OCI-M2 (cell line): ENCODE measurements around the gene C1orf21.

Source experiments
- DNase-seq: peaks from one replicate; lab custom pipeline; 2025; ENCODE audit not compliant: unreplicated experiment; lab: John Stamatoyannopoulos, UW

C1orf21 gene

DNA sequence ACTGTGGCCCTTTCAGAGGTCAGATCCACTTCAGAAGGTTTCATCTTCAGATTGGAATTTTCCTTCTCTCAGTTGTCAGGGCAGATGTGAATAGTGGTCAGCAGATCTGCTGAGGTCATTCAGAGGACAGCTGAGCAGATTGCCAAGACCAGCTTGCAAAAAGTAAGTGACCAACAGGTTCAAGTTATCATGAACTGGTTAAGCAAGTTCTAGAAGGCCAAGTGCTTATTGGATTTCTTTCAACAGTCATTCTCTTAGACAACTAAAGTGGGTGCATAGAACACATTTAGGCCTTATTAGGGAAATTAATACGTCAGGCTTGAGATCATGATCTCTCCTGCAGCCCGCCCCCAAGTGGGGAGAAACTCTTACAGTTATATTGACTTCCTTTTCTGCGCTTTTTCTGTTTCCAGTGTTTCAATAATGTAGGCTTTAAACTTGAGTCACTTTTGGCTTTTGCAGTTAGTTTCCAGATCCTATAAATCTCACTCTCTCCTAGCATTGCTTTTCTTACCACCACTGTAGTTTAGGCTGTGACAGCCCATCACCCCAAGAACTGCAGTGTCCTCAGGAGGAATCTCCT, 96.4 kb downstream of the C1orf21 start:
- no peak for DNase-seq

DNA sequence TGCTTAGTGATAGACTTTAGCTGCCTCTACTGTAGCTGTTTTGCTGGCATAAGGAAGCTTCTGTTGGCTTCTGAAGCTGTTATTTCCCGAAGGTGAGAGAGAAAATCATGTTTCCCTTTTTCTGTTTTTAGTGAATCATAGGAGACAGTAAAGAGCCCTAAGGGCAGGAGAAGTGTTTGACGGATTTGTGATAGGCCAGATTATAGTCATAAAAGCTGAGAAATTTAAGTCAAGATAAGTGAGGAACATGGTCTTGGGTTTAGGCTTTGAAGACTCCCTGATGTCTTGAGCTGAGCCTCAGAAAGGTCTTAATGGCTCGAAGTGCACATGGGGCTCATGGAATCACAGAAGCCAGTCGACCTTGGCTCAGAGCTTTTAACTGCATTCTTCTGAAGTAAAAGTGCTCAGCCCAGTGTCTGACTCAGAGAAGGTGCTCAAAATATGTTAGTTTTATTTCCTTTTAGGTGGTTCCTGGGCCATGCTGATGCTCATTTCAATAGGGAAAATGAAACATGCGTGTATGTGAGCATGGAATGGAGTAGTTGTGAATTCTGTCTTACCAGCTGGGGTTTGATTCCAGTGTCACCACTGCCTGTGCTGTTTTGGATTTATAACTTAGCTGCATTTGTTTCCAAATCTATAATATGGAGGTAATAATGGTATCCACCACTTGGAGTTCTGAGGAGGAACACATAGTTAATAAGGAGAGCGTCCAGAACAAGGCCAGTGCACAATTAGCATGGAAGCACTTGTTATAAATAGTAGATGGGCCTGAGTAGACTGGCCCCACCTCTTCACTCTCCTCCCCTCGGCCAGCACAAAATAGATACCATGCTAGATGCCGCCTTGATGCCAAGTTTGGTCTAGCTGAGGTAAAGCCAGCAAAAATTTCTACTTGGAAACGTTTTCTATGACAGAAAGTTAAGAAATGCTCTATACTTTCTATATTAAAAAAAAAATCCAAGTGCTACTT, 99.2 kb downstream of the C1orf21 start:
- DNase-seq = no peak

DNA sequence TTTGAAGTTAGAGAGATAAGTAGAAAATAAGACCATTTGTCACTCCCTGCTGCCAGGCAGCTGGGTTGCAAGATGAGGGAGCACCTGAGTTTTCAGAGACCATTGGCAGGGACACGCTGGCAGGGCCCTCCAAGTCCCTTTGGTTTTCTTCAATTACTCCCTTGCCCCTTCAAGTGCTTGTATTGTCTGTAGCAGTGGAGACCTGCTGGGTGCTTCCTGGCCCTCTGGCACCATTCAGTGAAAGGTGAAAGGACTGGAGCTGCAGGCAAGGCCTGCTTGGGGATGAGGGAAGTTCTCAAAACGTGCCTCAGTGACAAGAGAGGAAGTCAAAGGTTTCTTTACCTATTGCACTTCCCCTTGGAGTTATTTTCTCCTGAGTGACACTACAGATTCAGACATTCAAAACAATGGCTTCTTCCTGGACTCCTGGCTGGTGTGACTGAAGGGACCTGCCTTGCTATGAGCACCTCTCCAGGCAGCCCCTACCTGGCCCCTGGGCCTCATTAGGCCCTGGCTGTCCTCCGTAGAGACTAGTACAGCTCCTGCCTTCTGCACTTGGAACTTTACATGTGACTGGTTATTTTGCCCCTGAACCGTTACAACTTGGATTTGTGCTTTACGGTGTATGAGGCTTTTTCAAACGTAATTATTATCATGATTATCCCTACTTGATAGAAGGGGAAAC, 100.1 kb downstream of the C1orf21 start:
- no peak for DNase-seq

DNA sequence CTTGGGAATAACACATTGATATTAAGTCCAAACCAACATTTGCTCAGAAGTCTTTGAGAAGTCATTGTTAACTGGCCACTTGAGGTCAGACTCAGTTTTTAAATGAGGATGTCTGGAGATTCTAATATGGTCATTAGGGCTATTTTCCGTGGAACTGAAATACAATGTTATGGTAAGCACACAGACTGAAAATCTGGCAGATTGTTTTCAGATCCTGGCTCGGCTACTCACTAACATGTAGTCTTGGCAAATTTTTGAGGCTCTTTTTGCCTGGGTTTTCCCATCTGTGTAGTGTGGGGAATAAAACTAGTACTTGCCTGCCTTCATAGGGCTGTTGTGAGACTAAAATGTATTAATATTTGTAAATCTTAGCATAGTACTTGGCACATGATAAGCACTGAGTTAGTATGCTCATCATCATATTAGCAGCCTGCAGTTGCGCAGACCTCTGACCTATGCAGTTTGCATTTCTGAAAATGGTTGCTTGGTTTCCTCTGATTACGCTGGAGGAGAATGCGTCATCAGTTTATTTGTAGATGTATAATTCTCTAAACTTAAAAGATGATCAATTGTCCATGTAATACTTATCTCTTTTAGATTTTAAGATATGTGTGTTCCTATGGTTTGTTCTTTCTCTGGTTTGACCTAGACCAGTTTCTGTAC, 100.8 kb downstream of the C1orf21 start:
- no peak for DNase-seq

DNA sequence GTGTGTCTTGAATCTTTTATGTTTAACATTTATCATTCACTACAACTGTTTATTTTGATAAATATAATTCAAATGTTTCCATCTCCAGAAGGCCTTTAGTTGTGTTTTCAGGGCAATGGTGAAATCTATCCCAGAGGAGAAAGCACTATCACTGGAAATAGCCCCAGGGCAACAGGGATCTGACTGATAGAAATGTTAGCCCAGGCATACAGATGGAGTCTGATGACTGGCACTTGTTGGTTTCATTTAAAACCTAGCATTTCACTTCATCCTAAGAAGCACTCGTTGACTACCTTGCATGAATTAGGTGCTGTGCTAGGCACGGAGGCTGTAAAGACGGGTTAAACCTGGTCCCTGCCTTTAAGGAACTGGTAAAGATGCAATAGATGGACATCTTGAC, 103.1 kb downstream of the C1orf21 start:
- no peak for DNase-seq

DNA sequence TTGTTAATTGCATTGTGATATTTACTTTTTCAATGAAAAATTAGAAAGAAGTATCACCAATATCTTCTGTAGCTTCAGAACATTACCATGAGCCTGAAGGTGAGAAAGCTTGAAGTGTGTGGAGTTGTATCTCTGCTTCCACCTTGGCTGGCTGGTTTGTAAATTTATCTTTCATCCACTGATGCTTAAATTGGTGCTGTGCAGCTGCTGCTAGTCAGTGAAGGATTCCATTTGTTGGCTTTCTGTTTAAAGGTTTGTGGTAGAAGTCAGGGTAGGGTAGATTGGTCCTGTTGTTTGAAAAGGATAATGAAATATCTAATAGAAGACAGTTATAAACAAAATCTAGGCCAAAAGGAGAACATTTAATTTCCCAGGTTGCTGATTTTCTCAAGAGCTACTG, 105.7 kb downstream of the C1orf21 start:
- no peak for DNase-seq

DNA sequence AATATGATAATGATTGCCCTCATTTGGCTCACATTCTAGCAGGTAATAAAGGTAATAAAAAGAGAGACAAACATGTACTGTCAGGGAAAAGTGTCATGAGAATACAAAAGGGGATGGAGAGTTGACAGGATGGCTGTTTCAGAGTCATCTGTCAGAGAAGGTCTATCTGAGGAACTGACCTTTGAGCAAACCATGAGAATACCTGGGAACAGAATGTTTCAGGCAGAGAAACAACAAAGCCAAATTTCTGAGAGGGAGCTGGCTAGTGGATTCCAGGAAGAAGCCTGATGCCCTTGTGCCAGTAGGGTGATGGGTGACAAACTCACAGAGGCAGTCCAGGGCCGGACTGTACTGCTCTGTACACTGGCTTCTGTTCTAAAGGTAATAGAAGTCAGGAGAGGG, 107.2 kb downstream of the C1orf21 start:
- no peak for DNase-seq

DNA sequence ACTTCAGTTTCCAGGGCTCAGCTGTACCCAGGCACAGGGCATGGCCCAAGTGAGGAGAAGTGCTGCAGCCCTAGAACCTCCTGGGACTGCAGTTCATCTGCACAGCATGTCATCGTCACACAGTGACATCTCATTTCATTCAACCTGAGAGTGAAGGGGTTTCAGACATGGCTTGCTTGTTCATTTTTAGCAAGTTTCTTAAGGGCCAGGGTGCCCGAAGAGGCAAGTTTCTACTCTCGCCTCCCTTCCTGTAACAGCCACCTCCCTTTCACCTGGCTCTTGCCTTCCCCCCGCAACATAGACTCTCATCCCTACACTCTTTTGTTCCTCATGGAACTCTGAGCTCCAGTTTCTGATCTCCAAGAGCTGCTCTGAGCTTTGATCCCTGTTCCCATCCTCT, 108.1 kb downstream of the C1orf21 start:
- no peak for DNase-seq

DNA sequence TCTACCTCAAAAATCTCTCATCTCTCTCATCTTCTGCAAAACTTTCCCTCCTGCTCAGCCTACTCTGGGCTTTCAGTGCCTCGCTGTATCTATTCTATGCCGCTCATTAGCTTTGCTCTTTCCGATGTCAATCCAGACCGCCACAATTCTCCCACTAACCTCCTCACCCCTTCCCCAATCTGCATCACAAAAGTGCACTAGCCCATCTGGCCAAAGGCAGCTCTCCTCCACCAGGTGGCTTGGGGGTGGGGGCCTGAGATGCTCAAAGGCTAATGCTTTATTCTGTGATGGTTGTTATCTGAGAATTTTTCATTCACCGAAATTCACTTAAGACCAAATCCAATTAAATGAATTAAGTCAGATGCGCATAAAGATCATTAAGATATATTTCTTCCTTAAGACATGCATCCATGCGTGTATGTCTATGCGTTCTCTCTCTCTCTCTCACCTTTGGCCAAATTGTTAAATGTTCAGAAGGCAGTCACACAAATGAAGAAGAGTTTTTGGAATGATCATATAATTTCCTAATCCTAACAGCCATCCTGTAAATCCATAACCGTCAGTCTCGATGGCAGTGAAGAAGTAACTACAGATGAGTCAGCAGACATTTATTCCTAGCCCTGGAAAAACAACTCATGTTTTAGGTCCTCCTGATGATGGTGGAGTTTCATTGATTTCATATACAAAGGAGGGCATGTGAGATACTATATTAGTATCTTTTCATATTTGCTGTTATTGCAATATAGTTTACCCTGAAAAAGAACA, 111.3 kb downstream of the C1orf21 start:
- no peak for DNase-seq

DNA sequence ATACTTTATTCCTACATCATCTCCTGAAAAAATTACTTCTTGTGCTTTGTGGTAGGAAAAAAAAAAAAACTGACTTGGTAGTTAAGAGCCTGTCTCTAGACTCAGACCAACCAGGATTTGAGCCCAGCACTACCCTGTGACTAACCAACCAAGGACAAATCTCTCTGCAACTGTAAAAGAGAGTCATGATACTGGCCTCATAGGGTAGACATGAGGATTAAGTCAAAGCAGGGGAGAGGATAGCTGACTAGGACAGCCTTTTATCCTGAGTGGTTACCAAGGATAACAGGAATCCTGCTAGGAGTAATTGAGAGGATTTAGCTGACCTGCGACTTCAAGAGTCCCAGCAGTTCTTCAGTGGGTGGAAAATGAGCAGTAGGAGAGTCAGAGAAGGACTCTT, 112.8 kb downstream of the C1orf21 start:
- no peak for DNase-seq

DNA sequence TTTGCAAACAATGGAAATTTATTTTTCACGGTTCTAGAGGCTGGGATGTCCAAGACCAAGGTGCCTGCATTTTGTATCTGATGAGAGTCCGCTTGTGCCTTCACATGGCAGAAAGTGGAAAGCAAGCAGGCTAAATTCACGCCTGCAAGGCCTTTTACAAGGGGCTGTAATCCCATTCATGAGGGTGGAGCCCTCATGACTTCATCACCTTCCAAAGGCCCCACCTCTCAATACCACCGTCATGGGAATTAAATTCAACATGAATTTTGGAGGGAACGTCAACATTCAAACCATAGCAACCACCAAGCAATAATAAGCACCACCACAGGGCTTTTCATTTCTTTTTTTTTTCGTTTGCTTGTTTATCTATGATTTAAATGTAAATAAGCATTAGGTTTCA, 115.3 kb downstream of the C1orf21 start:
- no peak for DNase-seq

DNA sequence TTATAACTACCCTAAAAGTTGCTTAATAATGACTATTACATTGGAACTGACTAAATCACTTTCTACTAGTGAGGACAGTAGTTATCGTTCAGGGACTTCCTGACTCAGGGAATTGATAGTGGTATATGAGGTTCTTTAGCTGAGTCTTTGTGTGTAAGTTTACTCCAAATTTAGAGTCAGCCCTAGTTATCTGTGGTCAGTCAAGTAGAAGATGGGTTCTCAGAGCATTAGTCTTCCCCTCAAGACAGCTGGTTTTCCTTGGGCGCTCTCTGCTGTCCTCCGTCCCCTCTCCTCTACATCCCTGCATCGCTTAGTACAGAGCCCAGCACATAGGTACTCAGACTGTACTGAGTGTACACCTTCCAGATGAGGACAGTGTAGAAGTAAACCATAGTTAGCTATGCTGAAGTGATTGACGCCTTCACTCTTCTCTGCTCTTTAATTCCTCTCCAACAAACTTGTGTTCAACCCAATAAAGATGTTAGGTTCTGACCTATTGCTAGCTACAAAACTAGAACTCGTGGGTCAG, 116.5 kb downstream of the C1orf21 start:
- DNase-seq = no peak

DNA sequence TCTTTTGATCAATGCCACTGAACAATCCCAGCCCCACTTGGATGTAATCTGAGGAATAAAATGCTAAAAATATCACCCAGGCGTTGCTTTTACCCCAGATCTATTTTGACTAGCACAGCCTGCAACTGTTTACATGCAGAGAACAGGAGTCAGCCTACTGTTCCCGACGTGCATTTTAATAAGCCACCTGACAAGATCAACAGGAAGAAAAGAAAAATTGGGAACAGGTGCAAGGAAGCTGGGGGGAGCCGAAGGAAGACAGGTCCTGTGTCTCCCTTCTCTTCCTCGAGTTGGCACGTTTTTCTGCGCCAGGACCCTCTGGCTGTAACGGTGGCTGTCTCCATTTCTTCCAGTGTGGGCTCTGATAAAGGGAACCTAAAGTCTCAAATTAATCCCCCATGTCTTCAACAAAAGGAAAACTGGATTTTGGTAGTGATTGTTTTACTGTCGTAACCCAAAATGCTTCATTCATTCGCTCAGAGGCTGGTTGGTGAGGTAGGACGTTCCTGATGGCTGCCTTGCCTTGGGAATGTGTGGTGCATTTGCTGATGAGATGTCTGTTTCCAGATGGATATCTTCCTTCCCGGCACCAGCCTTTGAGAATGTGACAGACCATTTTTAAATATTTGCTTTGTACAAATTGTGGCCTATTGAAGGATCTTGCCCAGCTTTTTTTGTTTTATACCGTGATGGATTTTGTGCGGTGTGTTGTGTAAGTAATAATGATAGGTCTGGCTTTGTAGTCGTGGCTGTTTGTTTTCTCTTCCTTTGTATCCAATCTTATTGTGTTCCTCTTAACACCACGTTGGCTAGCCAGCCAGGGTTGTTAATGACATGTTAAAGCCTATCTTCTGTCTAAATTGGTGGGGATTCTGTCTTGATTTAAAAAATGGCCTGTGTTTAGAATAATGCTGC, 117.5 kb downstream of the C1orf21 start:
- no peak for DNase-seq

DNA sequence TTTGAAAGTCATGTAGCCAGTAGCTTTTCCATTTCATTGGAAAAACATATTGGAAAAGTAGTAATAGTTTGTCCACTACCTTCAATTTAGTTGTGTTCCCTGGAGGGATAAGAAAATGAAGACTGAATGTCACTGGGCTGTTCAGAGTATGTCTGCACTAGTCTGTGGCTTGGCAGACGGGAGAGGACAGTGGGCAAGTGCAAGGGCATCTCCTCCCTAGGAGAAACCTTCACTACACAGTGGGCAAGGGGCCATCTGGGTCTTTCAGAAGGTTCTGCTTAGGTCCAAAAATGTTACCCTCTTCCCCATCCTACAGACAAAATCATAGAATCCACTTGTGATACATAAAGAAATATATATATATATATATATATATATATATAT, 118.1 kb downstream of the C1orf21 start:
- no peak for DNase-seq

DNA sequence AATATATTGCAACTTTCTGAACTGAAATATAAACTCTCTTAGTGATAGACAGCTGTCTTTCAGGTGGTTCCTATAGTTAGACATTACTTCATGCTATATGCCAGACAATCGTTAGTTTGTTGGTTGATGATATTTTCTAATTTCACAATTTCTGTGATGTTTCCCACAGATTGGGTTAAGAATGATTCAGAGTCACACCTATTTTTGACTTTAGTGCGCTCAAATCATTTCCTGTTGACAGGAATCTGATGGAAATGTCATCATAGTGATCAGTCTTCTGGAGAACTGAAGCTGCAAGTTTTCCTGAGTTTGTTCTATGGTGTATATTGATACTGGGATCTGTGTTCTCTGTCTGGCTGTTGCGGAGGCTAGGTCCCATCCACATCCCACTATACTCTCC, 119.7 kb downstream of the C1orf21 start:
- DNase-seq = no peak

DNA sequence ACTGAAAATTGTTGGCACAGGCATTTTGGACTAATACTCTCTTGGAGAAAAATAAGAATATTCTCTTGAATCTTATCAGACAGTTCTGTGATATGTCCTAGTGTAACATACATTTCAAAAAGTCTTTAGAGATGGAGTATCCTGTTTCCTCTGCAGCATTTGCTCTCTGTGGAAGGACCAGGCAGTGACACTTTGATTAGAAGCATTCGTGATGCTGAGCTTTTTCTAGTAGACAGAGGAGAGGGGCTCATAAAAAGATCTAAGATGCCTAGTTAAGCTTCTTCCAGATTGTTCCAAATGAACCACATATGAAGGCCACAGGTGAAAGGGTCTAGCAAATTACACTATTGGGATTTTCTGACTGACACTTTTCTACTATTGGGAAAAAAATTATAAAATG, 120.3 kb downstream of the C1orf21 start:
- no peak for DNase-seq

DNA sequence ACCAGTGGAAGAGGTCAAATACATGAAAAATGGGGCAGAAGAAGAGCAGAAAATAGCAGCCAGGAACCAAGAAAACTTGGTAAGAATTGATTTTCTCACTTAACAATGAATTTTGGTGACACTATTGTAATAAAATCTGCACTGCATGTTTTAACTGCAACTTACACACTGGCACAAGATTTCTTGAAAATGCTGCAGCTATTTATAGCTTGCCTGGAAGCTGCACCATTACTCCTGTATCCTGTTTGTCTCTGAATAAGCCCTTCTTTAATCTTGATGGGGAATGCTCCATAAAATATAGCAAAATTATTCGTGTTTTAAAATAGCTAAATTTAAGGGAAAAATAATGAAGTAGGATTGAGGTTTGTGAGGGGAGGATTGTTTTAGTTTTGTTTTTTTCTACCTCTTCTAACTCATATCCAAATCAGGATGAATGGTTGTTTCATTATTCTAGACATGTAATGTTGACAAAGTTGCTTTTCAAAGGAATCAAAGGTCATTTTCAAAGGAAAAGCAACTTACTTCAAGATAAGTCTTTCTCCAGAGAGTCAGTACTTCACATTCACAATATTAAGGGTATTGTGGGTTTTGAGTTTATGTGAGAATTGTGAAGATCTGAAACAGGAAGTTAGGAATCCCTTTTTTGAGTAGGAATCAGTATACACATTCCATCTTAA, 120.9 kb downstream of the C1orf21 start:
- no peak for DNase-seq

DNA sequence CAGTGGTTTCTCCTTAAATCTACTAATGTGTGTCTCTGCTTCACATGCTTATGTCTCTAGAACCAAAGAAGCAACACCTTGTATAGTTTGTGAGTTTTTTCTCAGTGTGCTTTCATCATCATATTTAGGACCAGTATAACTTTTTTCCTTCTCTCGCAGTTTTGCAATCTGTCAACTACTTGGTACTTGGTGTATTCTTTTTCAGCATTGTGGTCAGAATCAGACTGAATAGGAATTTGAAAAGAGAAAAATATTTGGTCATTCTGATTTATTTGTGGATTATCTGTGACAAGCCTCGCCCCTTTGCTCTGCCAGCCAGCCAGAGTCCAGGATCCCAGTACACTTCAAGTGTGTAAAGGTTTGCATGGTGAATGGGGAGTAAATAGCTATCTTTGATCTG, 122.3 kb downstream of the C1orf21 start:
- no peak for DNase-seq

DNA sequence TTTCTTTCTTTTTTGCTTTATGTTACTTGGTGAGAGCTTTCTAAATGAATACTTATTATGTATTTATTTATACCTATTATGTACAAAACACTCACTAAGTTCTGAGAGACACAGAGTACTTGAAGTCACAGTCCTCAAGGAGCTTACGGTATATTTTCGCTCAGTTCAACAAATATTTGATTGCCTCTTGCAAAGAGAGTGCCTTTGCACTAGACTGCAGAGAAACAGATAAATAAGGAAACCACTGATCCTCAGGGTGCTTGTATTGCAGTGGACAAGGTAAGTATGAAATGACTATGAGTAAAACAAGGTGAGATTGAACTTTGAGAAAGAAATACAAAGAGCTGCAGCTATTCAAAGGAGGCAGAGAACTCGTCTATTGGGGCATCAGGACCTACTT, 123.3 kb downstream of the C1orf21 start:
- DNase-seq = no peak
